GM23248 (cell line): Measurements from ENCODE around the gene LRRC66. TPM values are rescaled to one million over a fixed set of nuclear protein-coding genes. Genes with fewer than 3 reads are reported as not detected.

Experiments
- DNase-seq: peaks from one replicate; pipeline ENCODE4 v3.0.0-alpha.2; 2015
- H2AFZ ChIP-seq: fragments of 200-600 bp; sonication (generic); 2 replicates; pipeline ENCODE4 v1.6.1; 2016; ENCODE audit warnings: antibody characterized with exemption
- H3F3A ChIP-seq: fragments of 200-600 bp; sonication (generic); 2 replicates; pipeline ENCODE4 v1.6.1; 2016; ENCODE audit warnings: mild to moderate bottlenecking, antibody characterized with exemption, mixed run types; ENCODE audit not compliant: insufficient read depth
- H3K27ac ChIP-seq: fragments of 200-600 bp; sonication (generic); 2 replicates; pipeline ENCODE4 v1.5.1; 2016; ENCODE audit warnings: mild to moderate bottlenecking
- H3K27me3 ChIP-seq: fragments of 200-600 bp; sonication (generic); replicated peaks from 2 replicates; pipeline ENCODE4 v1.6.1; 2016; ENCODE audit warnings: mild to moderate bottlenecking; ENCODE audit not compliant: insufficient read depth
- H3K36me3 ChIP-seq: fragments of 200-600 bp; sonication (generic); 2 replicates; pipeline ENCODE4 v1.6.1; 2016; ENCODE audit warnings: low read depth, mild to moderate bottlenecking
- H3K4me1 ChIP-seq: fragments of 200-600 bp; sonication (generic); 2 replicates; pipeline ENCODE4 v1.6.1; 2016; ENCODE audit warnings: mild to moderate bottlenecking; ENCODE audit not compliant: insufficient read depth
- H3K4me2 ChIP-seq: fragments of 200-600 bp; sonication (generic); one replicate; pipeline ENCODE4 v1.6.1; 2016; ENCODE audit warnings: mild to moderate bottlenecking; ENCODE audit not compliant: unreplicated experiment
- H3K4me3 ChIP-seq: fragments of 200-600 bp; sonication (generic); 2 replicates; pipeline ENCODE4 v1.5.1; 2016; ENCODE audit warnings: mild to moderate bottlenecking
- H3K79me2 ChIP-seq: fragments of 200-600 bp; sonication (generic); 2 replicates; pipeline ENCODE4 v1.6.1; 2016; ENCODE audit warnings: mild to moderate bottlenecking; ENCODE audit not compliant: insufficient read depth
- H3K9ac ChIP-seq: fragments of 200-600 bp; sonication (generic); 2 replicates; pipeline ENCODE4 v1.6.1; 2016; ENCODE audit warnings: mild to moderate bottlenecking
- H3K9me2 ChIP-seq: fragments of 200-600 bp; sonication (generic); 2 replicates; pipeline ENCODE4 v1.6.1; 2016; ENCODE audit warnings: mixed run types, mild to moderate bottlenecking, moderate library complexity; ENCODE audit not compliant: insufficient read depth
- H3K9me3 ChIP-seq: fragments of 200-600 bp; sonication (generic); one replicate; pipeline ENCODE4 v1.6.1; 2017; ENCODE audit warnings: low read depth
- H4K20me1 ChIP-seq: fragments of 200-600 bp; sonication (generic); 2 replicates; pipeline ENCODE4 v1.6.0; 2016; ENCODE audit not compliant: insufficient read depth
- EZH2 ChIP-seq: fragments of 200-600 bp; sonication (generic); IDR thresholded peaks from 2 replicates; pipeline ENCODE4 v1.6.1; 2018; ENCODE audit warnings: antibody characterized with exemption, mild to moderate bottlenecking; ENCODE audit not compliant: insufficient read depth, poor library complexity, severe bottlenecking
- EZH2phosphoT487 ChIP-seq: fragments of 200-600 bp; sonication (generic); IDR thresholded peaks from 2 replicates; pipeline ENCODE4 v1.6.1; 2018; ENCODE audit warnings: antibody characterized with exemption, moderate library complexity, mild to moderate bottlenecking, low read depth; ENCODE audit not compliant: insufficient read depth
- WGBS, 2 experiments: methylation state at CpG; one replicate each; pipeline ENCODE4 v1.1.6; 2015 to 2017; ENCODE audit warnings: low lambda C conversion rate in 2 of 2, low coverage in 1 of 2; ENCODE audit errors: missing lambda C conversion rate in 2 of 2; 5-methylcytosine and 5-hydroxymethylcytosine counted together
- in situ Hi-C: fragments of 300-500 bp; cut with MboI; formaldehyde crosslinking; loops from 2 replicates; pipeline ENCODE4 v1.15.0; 2020
- polyA plus RNA-seq: library from polyadenylated mRNA; unstranded; fragments of >200 nt; fragmentation: Nextera tagmentation; extraction: Ambion mirVana; gene quantifications from 2 replicates; pipeline ENCODE4 v1.2.1, GENCODE V29; 2016
- total RNA-seq: library from RNA; depleted of rRNA; stranded (reverse); fragments of >200 nt; shearing (Covaris generic); gene quantifications from 2 replicates; pipeline ENCODE4 v1.2.3, GENCODE V29; 2014

LRRC66 gene
- total and polyA plus RNA-seq, 2 experiments from 2014 or later, result 0.13 to 0.32 TPM

- Histone ChIP-seq H3K4me1 (no peaks in the 10 kb centered on the region), H3F3A (no peaks in the 10 kb centered on the region), H3K4me2 (no peak overlapping the region), H3K27ac (no peak overlapping the region), H3K36me3 (no peaks in the 10 kb centered on the region), H3K27me3 (no peaks in the 10 kb centered on the region), H3K9ac (no peak overlapping the region), H3K9me3 (no peaks in the 10 kb centered on the region), H3K79me2 (no peaks in the 10 kb centered on the region), H3K4me3 (no peak overlapping the region), H2AFZ (no peak overlapping the region), H3K9me2 (no peaks in the 10 kb centered on the region), H4K20me1 (no peaks in the 10 kb centered on the region)
- TF ChIP-seq EZH2, result no peak
- no peak for TF ChIP-seq EZH2phosphoT487
- WGBS, 2 experiments, result 94 to 98% methylated on average over 1 of the region's 1 CpG
- in situ Hi-C loops, result no loop called here
- DNase-seq, result no peak
These were observed 7.5 kb downstream of the LRRC66 start for GRCh38 chr4:52012651-52013050.

- Histone ChIP-seq H3K9me2 (no peaks in the 10 kb centered on the region), H3K9ac (no peak overlapping the region), H3F3A (no peaks in the 10 kb centered on the region), H3K4me2 (no peak overlapping the region), H3K4me1 (no peaks in the 10 kb centered on the region), H3K79me2 (no peaks in the 10 kb centered on the region), H4K20me1 (no peaks in the 10 kb centered on the region), H3K27ac (no peak overlapping the region), H3K4me3 (no peak overlapping the region), H3K27me3 (no peaks in the 10 kb centered on the region), H2AFZ (no peak overlapping the region), H3K9me3 (no peaks in the 10 kb centered on the region), H3K36me3 (no peaks in the 10 kb centered on the region)
- DNase-seq, result no peak
- 95 to 99% methylated on average over 2 of the region's 2 CpGs for WGBS, 2 experiments
- no peak for TF ChIP-seq EZH2
- TF ChIP-seq EZH2phosphoT487, result no peak
- in situ Hi-C loops, result no loop called here
These were observed 9.2 kb downstream of the LRRC66 start for GRCh38 chr4:52010986-52011385.

- DNase-seq, result no peak
- H3K9me2 ChIP-seq, result no peaks in the 10 kb centered on the region
- no peak overlapping the region for H2AFZ ChIP-seq
- no peaks in the 10 kb centered on the region for H3K4me1 ChIP-seq
- no peaks in the 10 kb centered on the region for H4K20me1 ChIP-seq
- H3F3A ChIP-seq, result no peaks in the 10 kb centered on the region
- WGBS, 2 experiments, result 98 to 100% methylated on average over 4 of the region's 4 CpGs
- no peaks in the 10 kb centered on the region for H3K36me3 ChIP-seq
- H3K79me2 ChIP-seq, result no peaks in the 10 kb centered on the region
- no peak overlapping the region for H3K9ac ChIP-seq
- H3K9me3 ChIP-seq, result no peaks in the 10 kb centered on the region
- TF ChIP-seq EZH2 (no peak), EZH2phosphoT487 (no peak)
- no peak overlapping the region for H3K27ac ChIP-seq
- in situ Hi-C loops, result no loop called here
- H3K27me3 ChIP-seq, result no peaks in the 10 kb centered on the region
- no peak overlapping the region for H3K4me2 ChIP-seq
- H3K4me3 ChIP-seq, result no peak overlapping the region
These were observed 13.3 kb downstream of the LRRC66 start for GRCh38 chr4:52006887-52007286.

DNA sequence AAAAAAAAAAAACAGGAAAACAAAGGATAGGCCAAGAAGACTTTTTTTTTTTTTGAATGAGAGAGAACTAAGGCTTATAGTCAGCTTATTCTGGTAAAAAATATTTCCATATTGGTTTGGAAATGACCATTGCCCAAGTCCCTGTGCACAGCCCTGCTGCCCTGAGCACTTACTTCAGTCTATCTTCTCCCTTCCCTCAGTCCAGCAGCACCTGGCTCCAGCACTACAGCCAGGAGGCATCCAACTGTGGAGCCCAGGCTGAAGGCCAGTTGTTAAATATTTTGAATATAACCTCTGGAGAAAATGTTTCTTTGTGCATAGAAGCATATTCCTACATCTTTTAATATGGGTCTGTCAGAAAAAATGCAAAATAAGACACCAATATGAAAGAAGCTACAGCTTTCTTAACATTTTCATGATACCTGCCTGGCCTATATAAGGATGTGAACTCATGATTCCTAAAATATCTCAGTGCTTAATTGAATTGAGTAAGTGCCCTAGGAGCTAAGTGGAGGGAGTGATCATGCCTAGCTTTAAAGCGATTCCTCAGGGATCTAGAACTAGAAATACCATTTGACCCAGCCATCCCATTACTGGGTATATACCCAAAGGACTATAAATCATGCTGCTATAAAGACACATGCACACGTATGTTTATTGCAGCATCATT lies 14.4 kb downstream of the LRRC66 start:
- Histone ChIP-seq H3K9ac (no peak overlapping the region), H3K27me3 (no peaks in the 10 kb centered on the region), H3K9me2 (no peaks in the 10 kb centered on the region), H3K4me3 (no peak overlapping the region), H3K36me3 (no peaks in the 10 kb centered on the region), H3K4me2 (no peak overlapping the region), H3K4me1 (no peaks in the 10 kb centered on the region), H3K9me3 (no peaks in the 10 kb centered on the region), H2AFZ (no peak overlapping the region), H4K20me1 (no peaks in the 10 kb centered on the region), H3K79me2 (no peaks in the 10 kb centered on the region), H3F3A (no peaks in the 10 kb centered on the region), H3K27ac (no peak overlapping the region)
- WGBS, 2 experiments, result 91 to 98% methylated on average over 2 of the region's 2 CpGs
- no peak for DNase-seq
- in situ Hi-C loops, result no loop called here
- no peak for TF ChIP-seq EZH2phosphoT487
- no peak for TF ChIP-seq EZH2

DNA sequence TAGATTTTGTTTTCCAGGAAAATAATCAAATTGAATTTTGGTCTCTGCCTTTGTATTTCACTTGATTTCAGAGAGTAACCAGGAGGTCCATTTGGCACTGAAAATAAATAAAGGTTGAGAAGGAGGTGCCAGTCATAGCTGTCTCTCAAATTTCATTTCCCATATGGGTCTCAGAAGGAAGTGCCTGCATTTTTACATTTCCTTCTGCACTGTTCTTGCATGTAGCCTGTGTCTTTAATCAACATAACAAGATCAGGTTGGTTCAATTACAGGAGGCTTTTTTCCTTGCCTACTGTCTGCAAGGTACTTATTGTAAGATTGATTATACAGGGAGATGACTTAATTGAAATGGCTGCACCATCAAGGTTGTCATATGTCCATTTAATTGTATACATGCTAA lies 15.7 kb downstream of the LRRC66 start:
- H3K79me2 ChIP-seq, result no peaks in the 10 kb centered on the region
- H3K27me3 ChIP-seq, result no peaks in the 10 kb centered on the region
- no peaks in the 10 kb centered on the region for H3K4me1 ChIP-seq
- H3K36me3 ChIP-seq, result no peaks in the 10 kb centered on the region
- H3K9ac ChIP-seq, result no peak overlapping the region
- no peak overlapping the region for H3K4me2 ChIP-seq
- in situ Hi-C loops, result no loop called here
- TF ChIP-seq EZH2phosphoT487, result no peak
- no peak for TF ChIP-seq EZH2
- DNase-seq, result no peak
- H4K20me1 ChIP-seq, result no peaks in the 10 kb centered on the region
- H3K27ac ChIP-seq, result no peak overlapping the region
- no peak overlapping the region for H2AFZ ChIP-seq
- H3F3A ChIP-seq, result no peaks in the 10 kb centered on the region
- no peaks in the 10 kb centered on the region for H3K9me2 ChIP-seq
- H3K9me3 ChIP-seq, result no peaks in the 10 kb centered on the region
- H3K4me3 ChIP-seq, result no peak overlapping the region
